ENCODE data around the gene DGKZ. TPM values are rescaled to one million over a fixed set of nuclear protein-coding genes. Genes with fewer than 3 reads are reported as not detected.

The DGKZ gene
- total and polyA plus RNA-seq, 10 of the 15 experiments (the other 5 are each of a cell fraction or from before 2014, with no cell fraction given), result 0.50 to 78.4 (median 39.5) TPM

- TF ChIP-seq NRF1 (conservative IDR thresholded peaks at IDR 0.05; ENCODE audit: low read depth, low read length), result no peak
- TF ChIP-seq, protein P1, sequence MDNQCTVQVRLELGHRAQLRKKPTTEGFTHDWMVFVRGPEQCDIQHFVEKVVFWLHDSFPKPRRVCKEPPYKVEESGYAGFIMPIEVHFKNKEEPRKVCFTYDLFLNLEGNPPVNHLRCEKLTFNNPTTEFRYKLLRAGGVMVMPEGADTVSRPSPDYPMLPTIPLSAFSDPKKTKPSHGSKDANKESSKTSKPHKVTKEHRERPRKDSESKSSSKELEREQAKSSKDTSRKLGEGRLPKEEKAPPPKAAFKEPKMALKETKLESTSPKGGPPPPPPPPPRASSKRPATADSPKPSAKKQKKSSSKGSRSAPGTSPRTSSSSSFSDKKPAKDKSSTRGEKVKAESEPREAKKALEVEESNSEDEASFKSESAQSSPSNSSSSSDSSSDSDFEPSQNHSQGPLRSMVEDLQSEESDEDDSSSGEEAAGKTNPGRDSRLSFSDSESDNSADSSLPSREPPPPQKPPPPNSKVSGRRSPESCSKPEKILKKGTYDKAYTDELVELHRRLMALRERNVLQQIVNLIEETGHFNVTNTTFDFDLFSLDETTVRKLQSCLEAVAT (IDR thresholded peaks at IDR 0.05), result no peak
- TF ChIP-seq EED (IDR thresholded peaks at IDR 0.05; ENCODE audit: low read depth), result no peak
- TF ChIP-seq ESRRA (IDR thresholded peaks at IDR 0.05; ENCODE audit: low read length), result no peak
These were observed 43.3 kb downstream of the DGKZ start (continued) for GRCh38 chr11:46390331-46391171.

DNA sequence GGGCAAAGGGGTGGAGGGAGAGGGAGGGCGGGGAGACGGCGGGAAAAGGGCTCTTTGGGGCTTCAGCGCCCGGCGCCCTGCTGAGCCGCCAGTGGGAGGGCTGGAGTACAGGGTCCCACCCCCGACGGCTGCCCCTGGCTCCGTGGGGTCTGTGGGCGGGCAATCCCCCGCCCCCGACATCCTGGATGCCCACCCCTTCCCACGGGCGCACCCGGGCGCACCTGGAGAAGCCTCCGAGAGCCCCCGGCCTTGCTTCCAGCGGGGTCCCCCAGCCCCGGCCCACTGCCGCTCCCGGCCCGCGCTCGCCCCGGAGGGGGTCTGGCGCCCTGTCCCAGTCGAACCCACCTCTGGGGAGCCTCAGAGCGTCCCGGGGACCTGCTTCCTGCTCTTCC is 43.9 kb downstream of the DGKZ start:
- Histone ChIP-seq H3K79me2 (ENCODE audit: control insufficient read depth, insufficient read depth, low read length) (no peaks in the 10 kb centered on the region), H3K36me3 (ENCODE audit: control insufficient read depth in 2 of 2, insufficient read depth in 2 of 2, low read length in 1 of 2) (peaks cover 0 to 4% of the 10 kb centered on the region in 2 experiments; a peak in 1 of 4 replicates), H2AFZ (ENCODE audit: control insufficient read depth, low read depth, low read length) (no peak overlapping the region), H3K27me3 (replicated peaks in 1 of 2; ENCODE audit: control insufficient read depth in 2 of 2, insufficient read depth in 2 of 2, low read length in 1 of 2) (peaks cover 13 to 16% of the 10 kb centered on the region in 2 experiments), H3K27ac (ENCODE audit: control insufficient read depth, insufficient read depth) (no peak overlapping the region), H3K9ac (ENCODE audit: control insufficient read depth, insufficient read depth, low read length) (no peak overlapping the region), H3K4me2 (ENCODE audit: control insufficient read depth, insufficient read depth) (peak overlapping the region; percentile 33; the same call in 1 of the 2 replicates), H4K20me1 (ENCODE audit: control insufficient read depth, insufficient read depth) (no peaks in the 10 kb centered on the region), H3K9me3 (replicated peaks; ENCODE audit: control insufficient read depth, insufficient read depth, low read length) (no peaks in the 10 kb centered on the region), H3K4me3 (no peak overlapping the region), H3K4me1 (ENCODE audit: control insufficient read depth, insufficient read depth, low read length) (peaks cover 6% of the 10 kb centered on the region)
- TF ChIP-seq CHD2 (IDR thresholded peaks at IDR 0.05; ENCODE audit: borderline replicate concordance, low read depth, low read length), result no peak
- no peak for TF ChIP-seq CHD4 (IDR thresholded peaks at IDR 0.05)
- no peak for TF ChIP-seq ZZZ3 (IDR thresholded peaks at IDR 0.05; ENCODE audit: control insufficient read depth, insufficient read length, low read depth)
- TF ChIP-seq ATF2 (IDR thresholded peaks at IDR 0.05; ENCODE audit: low read length), result no peak
- SMC1A ChIA-PET (ENCODE audit: uncharacterized antibody, unreplicated experiment), result interaction anchor here (4.9 kb wide), 1 partner anchor 99 kb away, joined by 24 read pairs; no protein-coding TSS in a partner anchor
- BruUV-seq (replicated peaks), result no TSS peak
- in situ Hi-C loops (cut with MboI) (loop anchor here (10.0 kb wide), 1 partner anchor 144 kb away; no protein-coding TSS in a partner anchor), intact Hi-C loops (cut with micrococcal nuclease; ENCODE audit: unreplicated experiment) (no loop called here)
- WGBS (ENCODE audit: insufficient coverage, insufficient replicate concordance, low lambda C conversion rate, missing lambda C conversion rate), result 4% methylated on average over 18 of the region's 31 CpGs
- FAIRE-seq (no peak), ATAC-seq (no peak), DNase-seq (ENCODE audit: low read depth, low spot score) (no peak)
- CTCF ChIA-PET, result interaction anchor here (0.8 to 6.7 kb wide), 6 partner anchors 14 to 157 kb away, joined by 3 to 94 read pairs (median 4); no protein-coding TSS in a partner anchor
- POLR2A ChIA-PET, result no interaction called here
- RAD21 ChIA-PET (ENCODE audit: unreplicated experiment), result interaction anchor here (0.6 to 2.9 kb wide), 6 partner anchors 11 to 237 kb away, joined by 3 to 11 read pairs (median 4); no protein-coding TSS in a partner anchor

Data from GM12878 (cell line).